Endothelial cell of umbilical vein (primary cell): ENCODE results near the gene KMT5B.

Experiments used
- EZH2 ChIP-seq: IDR thresholded peaks from 2 replicates; pipeline ENCODE4 v1.6.1; 2012; ENCODE audit warnings: borderline replicate concordance, low read depth, mild to moderate bottlenecking, moderate library complexity, low read length, inconsistent platforms; ENCODE audit not compliant: severe bottlenecking
- JUN ChIP-seq: IDR thresholded peaks from 2 replicates; pipeline ENCODE4 v1.6.1; 2011; ENCODE audit warnings: borderline replicate concordance, low read depth; ENCODE audit not compliant: insufficient read length, insufficient read depth
- MYC ChIP-seq: IDR thresholded peaks from one replicate; pipeline ENCODE4 v1.6.1; 2011; ENCODE audit warnings: mild to moderate bottlenecking, low read depth, low read length
- POLR2A ChIP-seq: IDR thresholded peaks from 2 replicates; pipeline ENCODE4 v1.6.1; 2012; ENCODE audit warnings: low read depth, mild to moderate bottlenecking, control low read depth, low read length
- POLR2AphosphoS5 ChIP-seq: IDR thresholded peaks from 2 replicates; pipeline ENCODE4 v1.6.1; 2012; ENCODE audit warnings: low read depth, mild to moderate bottlenecking, control low read depth, low read length, moderate library complexity; ENCODE audit not compliant: insufficient read depth
- TF ChIP-seq, protein P1 (sequence below), 2 donors: IDR thresholded peaks; 1 replicate in 1 of 2; 2 replicates in 1 of 2; pipeline ENCODE4 v1.5.1; 2011; ENCODE audit warnings: low read length in 2 of 2, mild to moderate bottlenecking in 2 of 2, moderate library complexity in 2 of 2, control low read depth in 1 of 2, inconsistent platforms in 1 of 2, low read depth in 1 of 2; ENCODE audit not compliant: insufficient read depth in 1 of 2; ENCODE audit errors: extremely low read depth in 1 of 2

DNA sequence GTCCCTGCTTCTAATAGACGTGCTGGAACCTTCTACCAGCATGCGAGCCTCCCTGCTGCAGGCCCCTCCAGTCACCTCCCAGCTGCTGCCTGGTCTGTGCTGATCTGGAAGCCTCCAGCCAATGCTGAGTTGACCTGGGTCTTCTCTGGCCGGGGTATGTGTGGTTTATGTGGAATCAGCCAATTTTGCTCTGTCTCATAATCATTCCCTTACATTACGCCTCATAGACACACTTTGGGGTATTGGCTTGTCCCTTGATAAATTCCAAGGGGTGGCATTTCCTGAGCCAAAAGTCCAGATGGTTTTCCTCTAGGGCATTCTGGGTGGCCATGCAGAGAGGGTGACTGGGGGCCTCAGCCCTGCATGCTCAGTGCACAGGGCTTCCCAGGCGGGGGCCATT, 8.3 kb upstream of the KMT5B start:
- TF ChIP-seq, protein P1, sequence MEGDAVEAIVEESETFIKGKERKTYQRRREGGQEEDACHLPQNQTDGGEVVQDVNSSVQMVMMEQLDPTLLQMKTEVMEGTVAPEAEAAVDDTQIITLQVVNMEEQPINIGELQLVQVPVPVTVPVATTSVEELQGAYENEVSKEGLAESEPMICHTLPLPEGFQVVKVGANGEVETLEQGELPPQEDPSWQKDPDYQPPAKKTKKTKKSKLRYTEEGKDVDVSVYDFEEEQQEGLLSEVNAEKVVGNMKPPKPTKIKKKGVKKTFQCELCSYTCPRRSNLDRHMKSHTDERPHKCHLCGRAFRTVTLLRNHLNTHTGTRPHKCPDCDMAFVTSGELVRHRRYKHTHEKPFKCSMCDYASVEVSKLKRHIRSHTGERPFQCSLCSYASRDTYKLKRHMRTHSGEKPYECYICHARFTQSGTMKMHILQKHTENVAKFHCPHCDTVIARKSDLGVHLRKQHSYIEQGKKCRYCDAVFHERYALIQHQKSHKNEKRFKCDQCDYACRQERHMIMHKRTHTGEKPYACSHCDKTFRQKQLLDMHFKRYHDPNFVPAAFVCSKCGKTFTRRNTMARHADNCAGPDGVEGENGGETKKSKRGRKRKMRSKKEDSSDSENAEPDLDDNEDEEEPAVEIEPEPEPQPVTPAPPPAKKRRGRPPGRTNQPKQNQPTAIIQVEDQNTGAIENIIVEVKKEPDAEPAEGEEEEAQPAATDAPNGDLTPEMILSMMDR (IDR thresholded peaks at IDR 0.05; ENCODE audit: extremely low read depth in 1 of 2, insufficient read depth in 1 of 2, low read depth in 1 of 2, low read length in 2 of 2) = no peak
- TF ChIP-seq POLR2A = no peak
- no peak for TF ChIP-seq EZH2
- no peak for TF ChIP-seq POLR2AphosphoS5
- no peak for TF ChIP-seq JUN
- no peak for TF ChIP-seq MYC
